GM08714 (cell line): ENCODE data around the gene NOTCH2.

Experiments used
- H3K4me3 ChIP-seq: fragments of 200-500 bp; sonication (Bioruptor generic); 2 replicates; pipeline ENCODE4 v1.5.1; 2014; ENCODE audit warnings: mild to moderate bottlenecking, low read length, inconsistent platforms
- ZNF274 ChIP-seq: IDR thresholded peaks from 2 replicates; pipeline ENCODE4 v1.6.1; 2012; ENCODE audit warnings: mild to moderate bottlenecking, low read depth, low read length

Gene NOTCH2

GRCh38 chr1:119937198-119937597, 132.3 kb downstream of the NOTCH2 start:
- no peak for TF ChIP-seq ZNF274
- H3K4me3 ChIP-seq: no peak overlapping the region

GRCh38 chr1:119935915-119936314, 133.5 kb downstream of the NOTCH2 start:
- H3K4me3 ChIP-seq: no peak overlapping the region
- TF ChIP-seq ZNF274: no peak

GRCh38 chr1:119935373-119935772, 134.1 kb downstream of the NOTCH2 start:
- no peak overlapping the region for H3K4me3 ChIP-seq
- TF ChIP-seq ZNF274: no peak

- no peak overlapping the region for H3K4me3 ChIP-seq
- no peak for TF ChIP-seq ZNF274
These were observed 136.1 kb downstream of the NOTCH2 start for GRCh38 chr1:119933397-119933796.

- TF ChIP-seq ZNF274: no peak
- H3K4me3 ChIP-seq: no peak overlapping the region
These were observed 139.7 kb downstream of the NOTCH2 start for GRCh38 chr1:119929643-119930315.

- H3K4me3 ChIP-seq: no peak overlapping the region
- no peak for TF ChIP-seq ZNF274
These were observed 142.9 kb downstream of the NOTCH2 start for GRCh38 chr1:119926553-119926952.

GRCh38 chr1:119924948-119925898, 144.2 kb downstream of the NOTCH2 start:
- no peak overlapping the region for H3K4me3 ChIP-seq
- TF ChIP-seq ZNF274: no peak

- H3K4me3 ChIP-seq: no peak overlapping the region
- TF ChIP-seq ZNF274: no peak
These were observed 149.1 kb downstream of the NOTCH2 start for GRCh38 chr1:119920104-119920968.

- TF ChIP-seq ZNF274: no peak
- no peak overlapping the region for H3K4me3 ChIP-seq
These were observed 150.2 kb downstream of the NOTCH2 start for GRCh38 chr1:119919241-119919640.

GRCh38 chr1:119918301-119918700, 151.2 kb downstream of the NOTCH2 start:
- TF ChIP-seq ZNF274: no peak
- H3K4me3 ChIP-seq: no peak overlapping the region

GRCh38 chr1:119917304-119918055, 152.0 kb downstream of the NOTCH2 start:
- no peak overlapping the region for H3K4me3 ChIP-seq
- no peak for TF ChIP-seq ZNF274

GRCh38 chr1:119915517-119915916, 153.9 kb downstream of the NOTCH2 start:
- H3K4me3 ChIP-seq: no peak overlapping the region
- no peak for TF ChIP-seq ZNF274

- no peak for TF ChIP-seq ZNF274
- H3K4me3 ChIP-seq: no peak overlapping the region
These were observed 155.4 kb downstream of the NOTCH2 start for GRCh38 chr1:119914071-119914470.
